Fibroblast of villous mesenchyme (primary cell): Measurements from ENCODE around the gene DAB2IP. TPM values are rescaled to one million over a fixed set of nuclear protein-coding genes. Genes with fewer than 3 reads are reported as not detected.
A peak's percentile ranks its signal among the peaks of the same experiment; 100 is the strongest.

Experiments used
- DNase-seq: peaks from one replicate; pipeline ENCODE4 v3.0.0-alpha.2; 2010; ENCODE audit warnings: low read depth
- H3K4me3 ChIP-seq: 2 replicates; pipeline ENCODE4 v1.5.1; 2011; ENCODE audit warnings: low read depth, mild to moderate bottlenecking, low read length
- CTCF ChIP-seq: IDR thresholded peaks from 2 replicates; pipeline ENCODE4 v1.5.1; 2012; ENCODE audit warnings: low read depth, mild to moderate bottlenecking, low read length; ENCODE audit not compliant: insufficient read depth
- total RNA-seq: library from RNA; depleted of rRNA; stranded (reverse); fragments of >200 nt; gene quantifications from 2 replicates; pipeline ENCODE4 v1.2.3, GENCODE V29; 2012

The DAB2IP gene
- total RNA-seq, 1 donor = 47.9 TPM

GRCh38 chr9:121713400-121714070 lies 62.1 kb downstream of the DAB2IP start:
- H3K4me3 ChIP-seq = no peak overlapping the region
- DNase-seq = no peak
- TF ChIP-seq CTCF = no peak

GRCh38 chr9:121714075-121714705 lies 62.8 kb downstream of the DAB2IP start:
- DNase-seq = no peak
- no peak for TF ChIP-seq CTCF

GRCh38 chr9:121714873-121715272 lies 63.4 kb downstream of the DAB2IP start:
- H3K4me3 ChIP-seq = no peak overlapping the region
- no peak for DNase-seq
- no peak for TF ChIP-seq CTCF

More at GRCh38 chr9:121714075-121714705, 62.8 kb downstream of the DAB2IP start:
- no peak overlapping the region for H3K4me3 ChIP-seq

- H3K4me3 ChIP-seq = no peak overlapping the region
- TF ChIP-seq CTCF = no peak
- no peak for DNase-seq
Observed at GRCh38 chr9:121717141-121717991, 65.9 kb downstream of the DAB2IP start.

GRCh38 chr9:121718084-121718483 lies 66.7 kb downstream of the DAB2IP start:
- H3K4me3 ChIP-seq = no peak overlapping the region
- no peak for TF ChIP-seq CTCF
- DNase-seq = peak; percentile 72

- DNase-seq = no peak
- H3K4me3 ChIP-seq = no peak overlapping the region
- TF ChIP-seq CTCF = no peak
Observed at GRCh38 chr9:121718501-121718900, 67.1 kb downstream of the DAB2IP start.
